MCF 10A (cell line): Measurements from ENCODE around the gene ECEL1. TPM values are rescaled to one million over a fixed set of nuclear protein-coding genes. Genes with fewer than 3 reads are reported as not detected.

Source experiments
- BruUV-seq: library from RNA; stranded (reverse); fragments of 400-500 nt; replicated peaks from 2 replicates; lab custom pipeline; 2021; lab: Mats Ljungman, UMichigan
- CTCF ChIA-PET: fragments of 300-600 bp; sonication (Branson Sonifier 250); formaldehyde crosslinking; extraction: SDS; loops from one replicate; lab custom pipeline; 2021; ENCODE audit warnings: antibody characterized with exemption, inconsistent platforms; lab: Yijun Ruan, JAX
- POLR2A ChIA-PET: fragments of 300-600, 350-650 bp; sonication (Branson Sonifier 250); formaldehyde crosslinking; extraction: SDS; loops from one replicate; lab custom pipeline; 2020; ENCODE audit warnings: antibody characterized with exemption, inconsistent platforms; lab: Yijun Ruan, JAX
- DNase-seq: peaks from one replicate; pipeline ENCODE4 v3.0.0-alpha.2; 2018; ENCODE audit not compliant: unreplicated experiment
- H3K27ac Mint-ChIP-seq: one replicate; pipeline ENCODE4 v1.8.0; 2022; ENCODE audit warnings: mild to moderate bottlenecking, low read depth, mixed read lengths; ENCODE audit not compliant: unreplicated experiment
- H3K27me3 Mint-ChIP-seq: one replicate; pipeline ENCODE4 v1.8.0; 2022; ENCODE audit warnings: mixed read lengths; ENCODE audit not compliant: insufficient read depth, unreplicated experiment
- H3K36me3 Mint-ChIP-seq: one replicate; pipeline ENCODE4 v1.8.0; 2022; ENCODE audit warnings: mild to moderate bottlenecking, moderate library complexity, mixed read lengths; ENCODE audit not compliant: insufficient read depth, unreplicated experiment
- H3K4me1 Mint-ChIP-seq: one replicate; pipeline ENCODE4 v1.8.0; 2022; ENCODE audit warnings: mixed read lengths; ENCODE audit not compliant: insufficient read depth, unreplicated experiment
- H3K4me3 Mint-ChIP-seq: one replicate; pipeline ENCODE4 v1.8.0; 2022; ENCODE audit warnings: mild to moderate bottlenecking, moderate library complexity, mixed read lengths; ENCODE audit not compliant: unreplicated experiment
- H3K9me3 Mint-ChIP-seq: one replicate; pipeline ENCODE4 v1.8.0; 2022; ENCODE audit warnings: mixed read lengths; ENCODE audit not compliant: unreplicated experiment
- intact Hi-C: fragments of 100-400 bp; cut with micrococcal nuclease; formaldehyde crosslinking; loops from 2 replicates; pipeline ENCODE4 v1.14.1; 2022
- total RNA-seq: library from RNA; stranded (reverse); gene quantifications from 2 replicates; pipeline ENCODE4 v1.2.3, GENCODE V29; 2022
- TF ChIP-seq, protein P1 (sequence below): fragments of 200-600 bp; IDR thresholded peaks from one replicate; pipeline ENCODE4 v1.8.0; 2022; ENCODE audit warnings: antibody characterized with exemption, mild to moderate bottlenecking; ENCODE audit not compliant: unreplicated experiment

The ECEL1 gene
- total RNA-seq, 1 experiment from 2014 or later = not detected

DNA sequence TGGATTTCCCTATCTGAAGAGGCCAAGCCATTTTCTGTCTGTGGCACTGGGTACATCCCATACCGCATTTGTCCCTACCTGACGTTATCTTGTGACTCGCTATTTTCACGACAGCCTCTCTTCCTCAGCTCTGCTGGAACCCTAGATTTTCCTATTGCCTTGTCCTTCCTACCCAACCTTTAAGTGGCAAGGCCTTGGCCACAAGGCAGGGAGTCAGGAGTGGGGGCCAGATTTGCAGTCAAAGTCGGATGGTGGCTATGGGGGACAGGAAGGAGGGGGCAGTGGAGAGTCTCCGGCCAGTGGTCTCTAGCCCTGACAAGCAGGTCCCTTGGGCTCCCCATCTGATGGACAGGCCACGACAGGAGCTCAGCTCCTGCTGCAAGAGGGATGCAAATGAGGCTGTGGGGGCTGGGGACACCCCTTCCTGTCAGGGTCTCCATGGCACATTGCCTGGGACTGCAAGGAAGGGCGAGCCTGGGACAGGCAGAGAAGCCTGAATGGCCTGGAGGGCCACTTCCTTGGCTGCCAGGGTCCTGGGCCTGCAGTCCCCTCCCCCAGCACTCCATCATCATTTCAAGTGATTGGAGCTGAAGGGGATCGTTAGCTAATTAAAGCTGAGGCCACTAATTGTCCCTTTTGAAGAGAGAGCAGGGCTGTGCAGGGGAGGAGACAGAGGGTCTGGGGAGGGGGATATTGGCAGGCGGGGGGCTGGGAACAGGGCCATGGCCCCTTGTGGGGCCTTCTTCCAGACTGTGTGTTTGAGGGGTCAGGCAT, 6.3 kb upstream of the ECEL1 start:
- H3K27ac Mint-ChIP-seq = no peak overlapping the region
- peaks cover 5% of the 10 kb centered on the region for H3K4me1 Mint-ChIP-seq
- H3K4me3 Mint-ChIP-seq = no peak overlapping the region
- no peaks in the 10 kb centered on the region for H3K36me3 Mint-ChIP-seq
- TF ChIP-seq, protein P1, sequence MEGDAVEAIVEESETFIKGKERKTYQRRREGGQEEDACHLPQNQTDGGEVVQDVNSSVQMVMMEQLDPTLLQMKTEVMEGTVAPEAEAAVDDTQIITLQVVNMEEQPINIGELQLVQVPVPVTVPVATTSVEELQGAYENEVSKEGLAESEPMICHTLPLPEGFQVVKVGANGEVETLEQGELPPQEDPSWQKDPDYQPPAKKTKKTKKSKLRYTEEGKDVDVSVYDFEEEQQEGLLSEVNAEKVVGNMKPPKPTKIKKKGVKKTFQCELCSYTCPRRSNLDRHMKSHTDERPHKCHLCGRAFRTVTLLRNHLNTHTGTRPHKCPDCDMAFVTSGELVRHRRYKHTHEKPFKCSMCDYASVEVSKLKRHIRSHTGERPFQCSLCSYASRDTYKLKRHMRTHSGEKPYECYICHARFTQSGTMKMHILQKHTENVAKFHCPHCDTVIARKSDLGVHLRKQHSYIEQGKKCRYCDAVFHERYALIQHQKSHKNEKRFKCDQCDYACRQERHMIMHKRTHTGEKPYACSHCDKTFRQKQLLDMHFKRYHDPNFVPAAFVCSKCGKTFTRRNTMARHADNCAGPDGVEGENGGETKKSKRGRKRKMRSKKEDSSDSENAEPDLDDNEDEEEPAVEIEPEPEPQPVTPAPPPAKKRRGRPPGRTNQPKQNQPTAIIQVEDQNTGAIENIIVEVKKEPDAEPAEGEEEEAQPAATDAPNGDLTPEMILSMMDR = no peak
- POLR2A ChIA-PET = no interaction called here
- no TSS peak for BruUV-seq
- no peak for DNase-seq
- intact Hi-C loops = no loop called here
- H3K9me3 Mint-ChIP-seq = no peaks in the 10 kb centered on the region
- H3K27me3 Mint-ChIP-seq = peaks cover 13% of the 10 kb centered on the region
- CTCF ChIA-PET = interaction anchor here (0.5 kb wide), 1 partner anchor 16 kb away, joined by 3 read pairs; no protein-coding TSS in a partner anchor

DNA sequence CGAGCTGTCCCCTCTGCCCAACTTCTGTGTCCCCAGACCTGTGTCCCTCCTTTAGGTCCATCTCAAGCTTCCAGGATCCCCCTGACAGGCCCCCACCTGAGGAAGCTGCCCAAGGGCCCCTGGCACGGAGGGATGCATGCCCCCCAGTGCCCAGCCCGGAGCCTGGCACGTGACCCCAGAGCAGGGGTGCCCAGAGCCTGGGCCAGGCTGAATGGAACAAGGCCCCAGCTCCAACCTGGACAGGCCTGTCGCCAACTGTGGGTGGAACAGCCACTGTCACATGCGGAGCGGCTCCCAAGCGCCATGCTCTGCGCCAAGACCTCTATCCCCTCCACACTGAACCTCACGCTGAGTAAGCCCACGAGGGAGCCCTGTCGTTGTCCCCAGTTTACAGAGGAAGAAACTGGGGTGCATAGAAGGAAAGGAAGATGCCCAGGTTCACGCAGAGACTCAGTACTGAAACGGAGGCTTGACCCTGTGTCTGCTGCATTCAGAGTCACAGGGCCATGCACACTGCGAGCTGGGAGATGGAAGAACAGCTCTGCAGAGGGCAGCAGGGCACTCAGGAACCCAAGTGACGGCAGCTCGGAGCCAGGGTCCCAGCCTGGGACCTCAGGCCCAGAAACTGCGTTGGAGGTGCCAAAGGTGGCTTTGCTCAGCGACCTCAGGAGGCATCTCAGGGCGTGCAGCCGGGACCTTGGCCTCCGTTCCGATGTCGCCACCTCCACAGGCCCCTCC, 5.5 kb upstream of the ECEL1 start:
- no peak for DNase-seq
- POLR2A ChIA-PET = no interaction called here
- H3K27ac Mint-ChIP-seq = no peak overlapping the region
- intact Hi-C loops = no loop called here
- TF ChIP-seq, protein P1 = no peak
- H3K4me3 Mint-ChIP-seq = no peak overlapping the region
- H3K9me3 Mint-ChIP-seq = no peaks in the 10 kb centered on the region
- no peaks in the 10 kb centered on the region for H3K36me3 Mint-ChIP-seq
- no TSS peak for BruUV-seq
- H3K4me1 Mint-ChIP-seq = peaks cover 5% of the 10 kb centered on the region
- peaks cover 13% of the 10 kb centered on the region for H3K27me3 Mint-ChIP-seq
- CTCF ChIA-PET = interaction anchor here (0.6 kb wide), 1 partner anchor 360 kb away, joined by 3 read pairs; no protein-coding TSS in a partner anchor

DNA sequence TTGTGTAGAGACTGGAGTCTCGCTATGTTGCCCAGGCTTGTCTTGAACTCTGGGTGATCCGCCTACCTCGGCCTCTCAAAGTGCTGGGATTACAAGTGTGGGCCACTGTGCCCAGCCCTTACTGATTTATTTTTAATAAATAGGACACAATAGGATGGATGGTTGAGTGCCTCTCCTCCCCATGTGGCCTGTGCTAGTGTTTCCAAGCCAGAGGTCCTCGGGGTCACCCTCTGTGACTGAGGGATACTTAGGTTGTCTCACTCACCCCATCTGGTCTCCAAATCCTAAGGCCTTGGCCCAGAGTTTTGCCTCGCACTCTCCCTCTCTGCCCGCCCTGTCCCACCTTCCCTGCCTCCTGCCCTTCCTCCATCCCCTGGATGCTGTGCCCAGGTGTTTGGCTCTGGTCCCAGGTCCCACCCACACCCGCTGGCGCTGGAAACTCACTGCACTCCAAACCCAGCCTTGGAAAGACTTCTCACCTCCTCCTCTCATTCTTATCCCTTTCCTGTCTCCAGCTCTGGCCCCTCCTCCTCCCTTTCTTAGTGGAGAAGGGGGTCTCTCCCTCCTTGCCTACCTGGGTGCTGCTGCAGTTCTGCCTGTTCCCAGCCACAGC, 4.7 kb upstream of the ECEL1 start:
- TF ChIP-seq, protein P1 = no peak
- no TSS peak for BruUV-seq
- no peaks in the 10 kb centered on the region for H3K9me3 Mint-ChIP-seq
- H3K4me1 Mint-ChIP-seq = peaks cover 5% of the 10 kb centered on the region
- ChIA-PET POLR2A (no interaction called here), CTCF (interaction anchor here (0.7 kb wide), 1 partner anchor 928 kb away, joined by 4 read pairs; no protein-coding TSS in a partner anchor)
- no peaks in the 10 kb centered on the region for H3K36me3 Mint-ChIP-seq
- H3K27me3 Mint-ChIP-seq = peaks cover 10% of the 10 kb centered on the region
- intact Hi-C loops = no loop called here
- H3K4me3 Mint-ChIP-seq = no peak overlapping the region
- DNase-seq = no peak
- no peak overlapping the region for H3K27ac Mint-ChIP-seq
